ENCODE measurements around the gene EXOC4.

Gene EXOC4

GRCh38 chr7:133510326-133511055 is 257.6 kb downstream of the EXOC4 start:
- no peak overlapping the region for H3K4me3 ChIP-seq
- H3K27ac ChIP-seq = no peak overlapping the region
- no peak for DNase-seq (ENCODE audit: low spot score)
- TF ChIP-seq CTCF (IDR thresholded peaks at IDR 0.05) = no peak

GRCh38 chr7:133511252-133511651 is 258.4 kb downstream of the EXOC4 start:
- no peak for DNase-seq (ENCODE audit: low spot score)
- no peak overlapping the region for H3K4me3 ChIP-seq
- TF ChIP-seq CTCF (IDR thresholded peaks at IDR 0.05) = no peak
- no peak overlapping the region for H3K27ac ChIP-seq

GRCh38 chr7:133511708-133512107 is 258.8 kb downstream of the EXOC4 start:
- Histone ChIP-seq H3K4me3 (no peak overlapping the region), H3K27ac (no peak overlapping the region)
- no peak for DNase-seq (ENCODE audit: low spot score)
- TF ChIP-seq CTCF (IDR thresholded peaks at IDR 0.05) = no peak

GRCh38 chr7:133512560-133512959 is 259.7 kb downstream of the EXOC4 start:
- H3K27ac ChIP-seq = no peak overlapping the region
- TF ChIP-seq CTCF (IDR thresholded peaks at IDR 0.05) = no peak
- no peak overlapping the region for H3K4me3 ChIP-seq
- no peak for DNase-seq (ENCODE audit: low spot score)

- Histone ChIP-seq H3K27ac (no peak overlapping the region), H3K4me3 (no peak overlapping the region)
- DNase-seq (ENCODE audit: low spot score) = no peak
- TF ChIP-seq CTCF (IDR thresholded peaks at IDR 0.05) = no peak
These were observed 260.7 kb downstream of the EXOC4 start for GRCh38 chr7:133513608-133514007.

GRCh38 chr7:133514551-133514950 is 261.7 kb downstream of the EXOC4 start:
- DNase-seq (ENCODE audit: low spot score) = no peak
- no peak for TF ChIP-seq CTCF (IDR thresholded peaks at IDR 0.05)
- Histone ChIP-seq H3K27ac (no peak overlapping the region), H3K4me3 (no peak overlapping the region)

GRCh38 chr7:133517766-133518165 is 264.9 kb downstream of the EXOC4 start:
- no peak for TF ChIP-seq CTCF (IDR thresholded peaks at IDR 0.05)
- no peak overlapping the region for H3K4me3 ChIP-seq
- no peak for DNase-seq (ENCODE audit: low spot score)
- no peak overlapping the region for H3K27ac ChIP-seq

All from coronary artery (tissue), 2 donors.